Measurements from ENCODE around the gene TSC2.
A peak's percentile ranks its signal among the peaks of the same experiment; 100 is the strongest.
"Not testable (repeated sequence)": the region's sequence is repeated elsewhere in the genome, so short reads cannot be mapped to it uniquely, and the experiment has no call there.

Gene TSC2

GRCh38 chr16:2107791-2108125 lies 60.0 kb downstream of the TSC2 start:
- DNase-seq = not testable (repeated sequence)

- DNase-seq = not testable (repeated sequence)
Measured at GRCh38 chr16:2108446-2109270, 60.9 kb downstream of the TSC2 start.

GRCh38 chr16:2109271-2109580 lies 61.4 kb downstream of the TSC2 start:
- not testable (repeated sequence) for DNase-seq

GRCh38 chr16:2109872-2110271 lies 62.1 kb downstream of the TSC2 start:
- not testable (repeated sequence) for DNase-seq

- not testable (repeated sequence) for DNase-seq
Measured at GRCh38 chr16:2110332-2111008, 62.7 kb downstream of the TSC2 start.

GRCh38 chr16:2111009-2111353 lies 63.2 kb downstream of the TSC2 start:
- DNase-seq = not testable (repeated sequence)

- not testable (repeated sequence) for DNase-seq
Measured at GRCh38 chr16:2111412-2112335, 63.9 kb downstream of the TSC2 start.

- DNase-seq = not testable (repeated sequence)
Measured at GRCh38 chr16:2112539-2113106, 64.8 kb downstream of the TSC2 start.

- not testable (repeated sequence) for DNase-seq
Measured at GRCh38 chr16:2114225-2114624, 66.4 kb downstream of the TSC2 start.

- not testable (repeated sequence) for DNase-seq
Measured at GRCh38 chr16:2114885-2115590, 67.3 kb downstream of the TSC2 start.

GRCh38 chr16:2115591-2115973 lies 67.8 kb downstream of the TSC2 start:
- no peak for DNase-seq

- not testable (repeated sequence) for DNase-seq
Measured at GRCh38 chr16:2116428-2116827, 68.6 kb downstream of the TSC2 start.

GRCh38 chr16:2117341-2117740 lies 69.6 kb downstream of the TSC2 start:
- DNase-seq = not testable (repeated sequence)

GRCh38 chr16:2117960-2118722 lies 70.4 kb downstream of the TSC2 start:
- DNase-seq = not testable (repeated sequence)

GRCh38 chr16:2121325-2121724 lies 73.5 kb downstream of the TSC2 start:
- peak; percentile 64 for DNase-seq

GRCh38 chr16:2121853-2122252 lies 74.1 kb downstream of the TSC2 start:
- DNase-seq = no peak

- no peak for DNase-seq
Measured at GRCh38 chr16:2122429-2122828, 74.6 kb downstream of the TSC2 start.

- not testable (repeated sequence) for DNase-seq
Measured at GRCh38 chr16:2122934-2123683, 75.3 kb downstream of the TSC2 start.

GRCh38 chr16:2123706-2124376 lies 76.1 kb downstream of the TSC2 start:
- not testable (repeated sequence) for DNase-seq

- peak; percentile 80 for DNase-seq
Measured at GRCh38 chr16:2124377-2124693, 76.5 kb downstream of the TSC2 start.
